ENCODE data around the gene GABARAPL2. TPM values are rescaled to one million over a fixed set of nuclear protein-coding genes. Genes with fewer than 3 reads are reported as not detected.

The GABARAPL2 gene
- total and polyA plus RNA-seq, 12 donors, result 58.2 to 262 (median 229) TPM

DNA sequence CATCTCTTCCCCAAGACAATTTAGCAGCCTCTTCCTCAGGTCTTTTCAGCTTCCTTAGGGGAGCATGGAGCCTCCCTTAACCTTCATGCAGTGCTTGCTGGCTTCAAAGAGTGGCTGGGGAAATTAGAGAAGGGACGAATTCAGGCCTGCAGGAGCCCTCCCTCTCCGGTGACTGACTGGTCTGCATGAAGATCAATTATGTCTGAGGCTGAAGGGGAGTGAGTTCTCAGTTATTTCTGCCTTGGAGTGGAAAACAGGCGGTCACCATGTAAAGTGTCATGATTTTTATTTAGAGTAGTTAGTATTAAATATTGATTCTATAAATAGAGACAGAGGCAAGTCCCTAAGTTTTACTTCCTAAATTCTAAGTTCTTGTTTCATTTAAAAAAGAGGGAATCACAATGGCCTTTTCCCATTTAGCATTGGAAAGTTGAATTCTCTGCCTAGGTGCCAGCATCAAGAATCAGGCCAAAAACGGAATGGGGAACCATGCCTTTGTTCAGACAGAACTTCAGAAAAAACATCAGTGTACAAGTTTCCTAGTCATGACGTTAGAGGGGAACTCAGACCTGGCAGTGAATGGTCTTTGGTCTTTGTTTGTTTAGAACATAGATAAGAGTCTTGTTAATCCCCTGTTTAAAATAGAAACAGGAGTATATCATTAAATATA lies 4.4 kb downstream of the GABARAPL2 start:
- peaks cover 37 to 87% (median 77%) of the 10 kb centered on the region in 9 donors for H3K4me1 ChIP-seq
- H3K27ac ChIP-seq, result peak overlapping the region in 9 of 10 donors; percentile 2 to 93 (median 47)
- H3K36me3 ChIP-seq, result peaks cover 0 to 83% (median 62%) of the 10 kb centered on the region in 9 donors

DNA sequence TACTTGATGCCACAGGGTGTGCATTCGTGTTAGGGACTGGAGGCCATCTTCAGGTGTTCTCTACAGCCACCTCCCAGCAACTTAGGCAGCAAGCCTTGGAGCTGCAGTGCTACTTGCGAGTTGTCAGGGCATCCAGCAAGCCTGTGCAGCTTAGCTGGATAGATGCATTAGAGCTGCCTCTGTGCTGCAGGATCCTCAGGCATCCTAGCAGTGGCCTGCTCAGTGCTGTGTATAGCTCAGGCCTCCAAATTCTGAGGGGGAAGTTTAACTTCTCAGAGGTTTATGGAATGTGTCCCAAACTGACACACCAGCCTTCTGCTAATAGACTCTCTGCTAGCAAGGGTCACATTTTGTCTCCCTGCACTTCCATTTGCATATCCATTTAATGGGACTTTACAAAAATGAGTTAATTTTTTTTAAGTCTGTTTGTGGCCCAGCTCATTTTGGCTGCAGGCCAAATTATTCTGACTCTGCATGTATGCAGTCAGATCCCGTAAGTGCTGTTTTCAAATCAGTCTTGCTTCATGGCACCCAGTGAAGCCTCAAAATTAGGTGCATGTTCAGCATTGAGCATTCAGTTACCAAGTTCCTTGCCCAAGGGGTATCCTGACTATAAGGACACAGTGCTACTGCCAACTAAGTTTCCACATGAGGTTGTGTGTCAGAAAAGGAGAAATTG lies 6.8 kb downstream of the GABARAPL2 start:
- peaks cover 33 to 88% (median 69%) of the 10 kb centered on the region in 9 donors for H3K4me1 ChIP-seq
- H3K4me3 ChIP-seq, result no peak overlapping the region
- no peaks in the 10 kb centered on the region for H3K27me3 ChIP-seq
- H3K27ac ChIP-seq, result peak overlapping the region in 1 of 10 donors; percentile 11
- DNase-seq (no peak), ATAC-seq (no peak)
- peaks cover 0 to 100% (median 80%) of the 10 kb centered on the region in 9 donors for H3K36me3 ChIP-seq
- intact Hi-C loops (cut with DNase I), result loop anchor here in 1 of 10 donors (2.0 kb wide), 1 partner anchor 14 kb away; no protein-coding TSS in a partner anchor
- TF ChIP-seq, protein P1, sequence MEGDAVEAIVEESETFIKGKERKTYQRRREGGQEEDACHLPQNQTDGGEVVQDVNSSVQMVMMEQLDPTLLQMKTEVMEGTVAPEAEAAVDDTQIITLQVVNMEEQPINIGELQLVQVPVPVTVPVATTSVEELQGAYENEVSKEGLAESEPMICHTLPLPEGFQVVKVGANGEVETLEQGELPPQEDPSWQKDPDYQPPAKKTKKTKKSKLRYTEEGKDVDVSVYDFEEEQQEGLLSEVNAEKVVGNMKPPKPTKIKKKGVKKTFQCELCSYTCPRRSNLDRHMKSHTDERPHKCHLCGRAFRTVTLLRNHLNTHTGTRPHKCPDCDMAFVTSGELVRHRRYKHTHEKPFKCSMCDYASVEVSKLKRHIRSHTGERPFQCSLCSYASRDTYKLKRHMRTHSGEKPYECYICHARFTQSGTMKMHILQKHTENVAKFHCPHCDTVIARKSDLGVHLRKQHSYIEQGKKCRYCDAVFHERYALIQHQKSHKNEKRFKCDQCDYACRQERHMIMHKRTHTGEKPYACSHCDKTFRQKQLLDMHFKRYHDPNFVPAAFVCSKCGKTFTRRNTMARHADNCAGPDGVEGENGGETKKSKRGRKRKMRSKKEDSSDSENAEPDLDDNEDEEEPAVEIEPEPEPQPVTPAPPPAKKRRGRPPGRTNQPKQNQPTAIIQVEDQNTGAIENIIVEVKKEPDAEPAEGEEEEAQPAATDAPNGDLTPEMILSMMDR (IDR thresholded peaks at IDR 0.05), result no peak
- 64 to 66% methylated on average over 3 of the region's 3 CpGs for WGBS, 2 donors
- no peaks in the 10 kb centered on the region for H3K9me3 ChIP-seq

More for the DNA sequence above, 4.4 kb downstream of the GABARAPL2 start:
- intact Hi-C loops (cut with DNase I), result no loop called here
- no peak overlapping the region for H3K4me3 ChIP-seq
- ATAC-seq (peak in 1 of 8 donors; percentile 21), DNase-seq (no peak)
- WGBS, 2 donors, result 51 to 56% methylated on average over 5 of the region's 5 CpGs
- no peaks in the 10 kb centered on the region for H3K9me3 ChIP-seq
- TF ChIP-seq, protein P1 (IDR thresholded peaks at IDR 0.05), result no peak
- no peaks in the 10 kb centered on the region for H3K27me3 ChIP-seq

DNA sequence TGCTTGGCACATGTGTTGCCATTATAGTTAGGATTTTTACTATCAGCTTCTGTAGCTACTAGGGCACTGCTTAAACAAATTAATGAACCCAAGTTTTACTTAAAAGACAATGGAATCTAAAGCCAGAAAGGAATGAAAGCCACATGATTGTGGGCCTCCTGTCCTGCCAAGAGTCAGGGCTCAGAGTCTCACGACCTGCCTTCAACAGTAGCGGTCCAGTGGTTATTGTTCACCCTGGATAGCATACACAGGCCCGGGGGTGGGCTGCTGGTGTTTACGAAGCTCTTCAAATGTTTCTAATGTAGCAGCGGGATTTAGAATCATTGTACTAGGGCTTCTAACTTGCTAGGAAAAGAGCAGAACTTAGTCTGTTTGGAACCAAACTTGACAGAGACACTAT lies 7.8 kb downstream of the GABARAPL2 start:
- no peak for DNase-seq
- H3K27ac ChIP-seq, result peak overlapping the region in 1 of 10 donors; percentile 11
- WGBS, 2 donors, result 84 to 85% methylated on average over 5 of the region's 5 CpGs
- H3K9me3 ChIP-seq, result no peaks in the 10 kb centered on the region
- peaks cover 0 to 100% (median 80%) of the 10 kb centered on the region in 9 donors for H3K36me3 ChIP-seq
- H3K4me3 ChIP-seq, result no peak overlapping the region
- TF ChIP-seq, protein P1 (IDR thresholded peaks at IDR 0.05), result no peak
- H3K4me1 ChIP-seq, result peaks cover 27 to 88% (median 59%) of the 10 kb centered on the region in 9 donors
- intact Hi-C loops (cut with DNase I), result loop anchor here in 1 of 10 donors (2.0 kb wide), 1 partner anchor 13 kb away; no protein-coding TSS in a partner anchor
- no peak for ATAC-seq
- no peaks in the 10 kb centered on the region for H3K27me3 ChIP-seq

DNA sequence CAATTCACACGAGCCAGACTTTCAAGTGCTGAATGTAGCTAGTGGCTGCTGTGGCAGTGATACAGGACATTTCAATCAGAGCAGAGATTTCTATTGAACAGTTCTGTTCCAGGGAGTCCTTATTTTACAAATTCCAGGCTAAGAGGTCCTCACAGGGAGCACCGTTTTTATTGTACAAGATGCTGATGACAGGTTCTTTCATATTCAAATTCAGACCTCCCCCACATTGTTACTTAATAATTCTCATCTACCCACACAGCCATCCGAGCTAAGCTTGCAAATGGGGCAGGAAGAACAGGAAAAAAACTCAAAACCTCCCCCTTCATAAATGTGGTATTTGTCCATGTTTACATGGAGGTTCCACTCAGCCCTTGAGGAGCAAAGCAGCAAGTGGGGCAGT lies 9.8 kb downstream of the GABARAPL2 start:
- intact Hi-C loops (cut with DNase I), result no loop called here
- 54 to 63% methylated on average over 3 of the region's 3 CpGs for WGBS, 2 donors
- Histone ChIP-seq H3K36me3 (peaks cover 0 to 100% (median 82%) of the 10 kb centered on the region in 9 donors), H3K27me3 (no peaks in the 10 kb centered on the region), H3K4me3 (no peak overlapping the region), H3K4me1 (peaks cover 10 to 68% (median 39%) of the 10 kb centered on the region in 9 donors), H3K27ac (peak overlapping the region in 2 of 10 donors; percentile 8 to 20), H3K9me3 (no peaks in the 10 kb centered on the region)
- no peak for ATAC-seq
- no peak for DNase-seq
- TF ChIP-seq, protein P1 (IDR thresholded peaks at IDR 0.05), result no peak

All from heart right ventricle (tissue), 16 donors.